GM18907 (cell line): ENCODE results near the gene PRRT1.

Source experiments
- ATAC-seq: cut with Tn5 transposase; IDR thresholded peaks from one replicate; pipeline ENCODE4 v1.9.1; 2021; ENCODE audit warnings: mild to moderate bottlenecking, moderate library complexity; ENCODE audit not compliant: unreplicated experiment

PRRT1 gene

DNA sequence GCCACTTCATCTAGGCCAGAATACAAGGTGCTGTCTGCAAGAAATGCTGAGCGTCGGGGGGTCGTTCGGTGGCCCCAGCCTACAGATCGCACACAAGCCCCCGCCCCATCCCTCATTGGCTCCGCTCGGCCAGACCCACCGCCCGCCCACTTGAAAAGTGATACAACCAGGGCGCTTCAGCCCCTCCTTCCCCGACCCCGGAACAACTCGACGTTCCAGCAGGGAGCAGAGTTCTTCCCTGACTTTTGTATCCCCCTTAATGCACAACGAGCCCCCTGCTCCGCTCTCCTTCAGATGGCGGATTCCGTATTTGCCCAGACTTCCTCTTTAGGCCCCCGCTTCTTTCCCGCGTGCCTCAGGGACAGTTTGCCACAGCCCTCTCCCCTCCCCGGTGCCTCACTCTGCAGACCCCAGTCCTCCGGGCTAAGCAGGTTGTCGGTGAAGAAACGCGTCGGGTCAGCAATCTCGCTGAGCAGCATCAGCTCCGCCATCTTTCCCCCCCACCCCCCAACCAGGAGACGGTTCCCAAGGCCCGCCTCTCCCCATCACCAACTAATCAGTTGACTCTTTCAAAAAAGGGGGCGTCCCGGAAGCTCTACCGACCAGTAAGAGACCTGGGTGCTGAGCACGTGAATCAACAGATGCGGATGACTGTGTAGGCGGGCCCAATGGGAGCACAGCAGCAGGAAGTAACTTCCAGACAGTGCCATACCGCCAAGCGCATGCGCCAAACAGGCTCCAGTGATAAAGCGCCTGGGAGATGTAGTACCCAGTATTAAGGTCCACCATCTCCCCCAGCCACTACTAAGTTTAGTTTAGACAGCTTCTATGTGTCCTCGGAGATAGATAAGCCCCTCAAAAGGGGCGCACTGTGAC, 23.8 kb downstream of the PRRT1 start, which contains the start of gene ATF6B:
Gene ATF6B (minus strand): TSS at position 530 of the 876 bp plus-strand sequence. CDS start 39 bp downstream, at position 491.
- ATAC-seq, result peak; percentile 79

DNA sequence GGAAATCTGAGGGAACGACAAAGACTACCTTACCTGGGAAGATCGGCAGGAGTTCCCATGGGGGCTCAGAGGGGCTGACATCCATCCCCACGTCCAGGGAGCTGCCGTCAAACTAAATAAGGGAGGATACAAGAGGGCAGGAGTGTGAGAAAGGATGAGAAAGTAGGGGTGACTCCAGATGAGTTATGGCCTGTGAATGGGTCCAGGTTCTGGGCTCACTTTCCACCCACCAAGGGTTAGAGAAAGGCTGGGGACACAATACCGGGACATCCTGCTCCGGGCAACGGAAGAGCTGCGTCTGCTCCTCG, 24.4 kb downstream of the PRRT1 start:
- ATAC-seq, result no peak

DNA sequence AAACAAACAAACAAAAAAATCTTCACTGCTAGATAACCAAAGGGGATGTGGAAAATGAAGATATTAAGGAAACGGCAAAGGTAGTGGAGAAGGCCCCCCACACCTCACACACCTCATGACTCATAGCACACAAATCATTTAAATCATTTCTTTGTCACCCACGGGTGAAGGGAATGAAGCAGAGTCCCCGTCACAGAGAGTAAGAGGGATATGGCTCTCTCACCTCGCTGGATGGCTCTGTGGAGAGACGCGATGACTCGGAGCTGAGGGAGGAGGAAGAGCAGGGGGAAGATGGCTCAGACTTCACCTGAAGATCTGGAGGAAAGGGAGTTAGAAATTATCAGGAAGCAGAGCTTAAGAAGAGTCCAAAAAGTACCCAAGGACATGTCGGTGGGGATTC, 24.9 kb downstream of the PRRT1 start:
- no peak for ATAC-seq

GRCh38 chr6:32123681-32124080, 28.1 kb downstream of the PRRT1 start:
- ATAC-seq, result no peak

- no peak for ATAC-seq
These were observed 31.1 kb downstream of the PRRT1 start for GRCh38 chr6:32120573-32121059.

DNA sequence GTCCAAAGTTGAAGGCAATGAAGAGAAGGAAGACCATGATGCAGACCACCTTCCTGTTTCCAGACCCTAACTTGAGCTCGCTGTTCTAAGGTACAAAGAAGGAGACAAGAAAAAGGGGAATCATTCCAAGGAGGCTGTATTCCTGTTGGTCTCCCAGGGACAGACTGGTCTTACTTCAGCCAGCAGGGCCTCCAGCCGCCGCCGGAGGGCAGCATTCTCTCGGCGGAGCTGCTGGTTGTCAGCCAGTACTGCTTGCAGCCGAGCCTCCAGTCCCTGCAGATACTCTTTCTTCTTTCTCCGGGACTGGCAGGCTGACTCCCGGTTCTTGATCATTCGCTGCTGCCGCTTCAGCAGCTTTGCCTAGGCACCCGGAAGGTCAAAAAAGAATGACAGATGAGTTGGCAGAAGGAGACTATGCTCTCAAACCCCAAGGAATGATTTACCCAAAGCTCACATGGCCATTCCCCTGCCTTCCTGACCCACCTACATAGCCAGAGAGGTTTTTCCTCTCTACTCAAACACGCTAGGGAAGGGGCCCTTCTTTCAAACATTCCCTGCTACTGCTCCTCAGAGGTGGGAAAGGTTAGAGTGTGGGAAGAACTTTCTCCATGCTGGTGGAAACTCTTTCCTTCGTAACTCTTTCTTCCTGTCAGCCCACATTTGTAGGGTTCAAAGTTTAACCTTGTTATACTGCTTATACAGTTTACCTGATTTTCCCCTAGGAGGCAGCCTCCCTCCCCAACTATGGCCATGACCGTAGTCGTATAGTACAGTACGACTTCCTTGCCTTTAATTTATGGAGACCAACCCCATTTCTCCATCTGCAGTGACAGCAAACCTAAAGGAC, 32.7 kb downstream of the PRRT1 start:
- no peak for ATAC-seq

DNA sequence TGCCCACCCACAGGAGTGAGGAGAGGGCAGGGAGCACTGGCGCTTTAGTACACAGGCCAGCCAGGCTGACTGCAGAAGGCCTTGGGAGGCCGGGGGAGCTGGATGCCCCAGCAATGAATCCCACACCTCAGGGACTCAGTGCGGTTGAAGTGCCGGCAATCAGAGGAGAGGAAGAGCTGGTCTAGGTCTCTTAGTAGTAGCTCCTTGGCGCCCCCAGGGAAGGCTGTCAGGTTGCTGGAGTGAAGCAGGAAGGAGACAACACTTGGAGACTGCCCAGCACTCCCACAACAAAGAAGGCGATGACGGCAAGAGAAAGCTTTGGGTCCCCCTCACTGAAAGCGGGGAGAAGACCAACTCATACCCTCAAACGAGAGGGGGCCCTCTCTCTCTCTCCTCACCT, 34.3 kb downstream of the PRRT1 start:
- ATAC-seq, result no peak

DNA sequence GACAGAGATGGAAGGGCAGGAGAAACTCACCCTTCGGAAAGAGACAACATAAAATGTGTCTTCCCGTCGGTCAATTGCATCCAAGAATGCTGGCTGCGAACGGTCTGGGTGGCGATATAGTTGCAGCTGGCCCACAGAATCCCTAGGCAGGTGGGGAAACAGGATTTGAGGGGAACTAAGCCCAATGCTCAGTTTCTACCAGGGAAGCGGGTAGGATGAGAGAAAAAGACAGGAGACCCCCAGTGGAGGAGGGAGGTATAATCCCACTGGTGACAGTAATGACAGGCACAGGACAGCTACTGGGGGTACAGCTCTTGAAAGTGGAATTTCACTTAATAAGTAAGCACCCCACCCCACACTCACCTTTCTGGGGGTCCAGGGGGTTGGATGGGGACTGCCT, 35.1 kb downstream of the PRRT1 start:
- no peak for ATAC-seq

DNA sequence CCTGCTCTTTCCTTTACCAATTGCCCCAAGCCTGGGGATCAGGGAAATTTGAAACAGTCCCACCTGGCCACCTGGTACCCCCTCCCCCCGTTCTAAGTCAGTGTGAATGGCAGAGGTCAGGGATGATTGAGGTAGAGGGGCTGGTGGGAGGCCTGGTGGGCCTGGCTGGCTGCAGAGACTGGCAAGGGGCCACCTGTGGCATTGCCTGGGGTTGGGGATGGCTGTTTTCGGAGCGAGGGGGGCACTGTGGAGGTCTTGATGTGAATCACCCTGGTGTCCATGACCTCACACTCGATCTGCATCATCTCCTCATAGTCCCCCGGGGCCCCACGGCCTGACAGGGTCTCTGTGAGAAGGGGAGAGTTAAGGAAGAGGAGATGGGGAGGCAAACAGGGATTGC, 36.1 kb downstream of the PRRT1 start:
- ATAC-seq, result no peak

DNA sequence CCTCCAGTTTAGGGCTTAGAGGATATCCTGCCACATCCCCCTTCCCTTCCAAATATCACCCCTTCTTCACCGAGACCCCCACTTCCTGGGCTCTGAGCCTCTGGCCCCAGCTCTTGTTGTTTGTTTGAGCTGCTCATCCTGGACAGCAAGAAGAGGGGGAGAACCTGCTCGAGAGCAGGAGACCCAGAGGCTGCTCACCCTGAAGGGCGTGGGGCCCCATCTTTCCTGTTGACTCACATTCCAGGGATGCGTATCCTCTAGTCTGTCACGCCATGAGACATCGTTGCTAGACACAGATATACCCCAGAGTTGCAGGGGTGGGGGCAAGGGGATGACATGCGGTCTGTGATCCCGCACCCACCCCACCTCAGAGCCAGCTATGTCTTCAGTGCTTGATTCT, 36.9 kb downstream of the PRRT1 start:
- ATAC-seq, result no peak

DNA sequence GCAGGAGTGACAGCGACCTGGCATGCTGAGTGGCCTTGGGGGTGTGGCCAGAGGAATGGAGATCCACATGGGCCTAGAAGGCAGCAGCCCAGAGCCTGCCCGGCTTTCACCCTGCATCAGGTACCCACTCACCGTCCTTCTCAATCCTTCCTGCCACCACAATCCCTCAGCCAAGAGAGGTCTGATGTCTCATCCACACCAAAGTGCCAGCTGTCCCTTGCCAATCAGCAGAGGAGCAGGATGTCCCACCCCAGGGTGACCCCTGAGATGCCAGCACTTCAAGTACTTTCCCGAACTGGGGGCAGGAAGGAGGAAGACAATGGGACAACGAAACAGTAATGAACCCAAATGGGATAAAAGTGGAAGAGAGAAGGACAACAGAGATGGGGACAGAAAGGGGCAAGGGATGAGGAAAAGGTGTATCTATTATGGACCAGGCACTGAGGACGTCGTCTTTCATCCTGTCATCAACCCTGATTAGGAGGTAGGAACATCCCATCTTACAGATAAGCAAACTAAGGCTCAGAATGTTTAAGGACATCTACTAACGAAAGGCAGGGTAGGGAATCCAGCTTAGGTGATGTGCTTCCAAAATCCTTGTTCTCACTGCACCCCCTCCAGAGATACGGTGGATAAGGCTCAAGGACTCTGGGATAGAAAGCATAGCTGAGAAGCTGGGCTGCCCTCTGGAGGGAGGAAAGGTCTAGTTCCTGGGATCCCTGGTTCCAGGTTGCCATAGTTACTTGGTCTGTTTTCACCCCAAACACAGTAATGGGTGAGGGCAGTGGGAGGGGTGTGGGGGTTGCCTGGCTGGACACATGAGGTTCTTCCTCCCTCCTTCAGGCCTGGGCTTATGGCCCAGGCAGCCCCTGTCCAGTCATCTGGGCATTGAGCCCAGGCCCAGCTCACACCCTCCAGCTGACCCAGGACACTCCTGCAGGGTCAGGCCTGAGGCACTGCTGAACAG, 38.1 kb downstream of the PRRT1 start:
- no peak for ATAC-seq

- ATAC-seq, result no peak
These were observed 39.2 kb downstream of the PRRT1 start for GRCh38 chr6:32112431-32112980.

- no peak for ATAC-seq
These were observed 40.2 kb downstream of the PRRT1 start for GRCh38 chr6:32111424-32112066.

DNA sequence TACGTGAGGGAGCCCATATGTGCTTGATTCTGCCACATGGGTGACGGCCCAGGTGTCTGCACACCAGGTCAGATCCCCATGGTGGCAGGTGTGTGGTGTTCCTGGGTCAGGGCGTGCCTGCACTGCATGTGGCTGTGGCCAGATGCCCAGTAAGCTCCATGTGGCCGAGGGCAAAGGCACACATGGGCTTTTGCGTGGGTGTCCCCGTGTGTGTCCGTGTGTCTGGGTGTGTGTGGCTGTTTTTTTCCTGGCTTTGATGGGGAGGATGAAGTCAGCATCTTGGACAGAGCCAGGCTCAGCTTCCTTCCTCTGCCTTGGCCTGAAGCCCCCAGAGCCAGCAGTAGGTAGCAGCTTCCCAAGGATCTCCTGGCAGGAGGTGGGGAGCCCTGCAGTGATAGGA, 41.1 kb downstream of the PRRT1 start:
- no peak for ATAC-seq

DNA sequence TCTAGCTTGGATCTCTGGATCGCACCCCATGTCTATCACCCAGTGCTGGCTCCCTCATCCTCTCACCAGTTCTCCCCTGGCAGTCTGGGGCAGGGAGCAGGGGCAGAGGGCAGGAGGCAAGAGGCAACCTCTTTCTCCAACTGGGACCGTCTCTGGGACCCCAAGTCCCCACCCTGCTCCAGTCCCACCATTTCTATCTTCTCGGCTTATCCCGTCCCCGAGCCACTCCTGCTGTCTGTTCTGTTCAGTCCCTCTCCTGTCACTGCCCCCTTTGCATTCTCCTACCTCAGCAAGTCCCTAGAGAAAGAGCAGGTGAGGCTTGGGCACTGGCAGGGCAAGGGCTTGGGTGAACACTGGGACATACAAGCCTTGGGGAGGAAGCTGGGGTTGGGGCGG, 42.0 kb downstream of the PRRT1 start:
- no peak for ATAC-seq

DNA sequence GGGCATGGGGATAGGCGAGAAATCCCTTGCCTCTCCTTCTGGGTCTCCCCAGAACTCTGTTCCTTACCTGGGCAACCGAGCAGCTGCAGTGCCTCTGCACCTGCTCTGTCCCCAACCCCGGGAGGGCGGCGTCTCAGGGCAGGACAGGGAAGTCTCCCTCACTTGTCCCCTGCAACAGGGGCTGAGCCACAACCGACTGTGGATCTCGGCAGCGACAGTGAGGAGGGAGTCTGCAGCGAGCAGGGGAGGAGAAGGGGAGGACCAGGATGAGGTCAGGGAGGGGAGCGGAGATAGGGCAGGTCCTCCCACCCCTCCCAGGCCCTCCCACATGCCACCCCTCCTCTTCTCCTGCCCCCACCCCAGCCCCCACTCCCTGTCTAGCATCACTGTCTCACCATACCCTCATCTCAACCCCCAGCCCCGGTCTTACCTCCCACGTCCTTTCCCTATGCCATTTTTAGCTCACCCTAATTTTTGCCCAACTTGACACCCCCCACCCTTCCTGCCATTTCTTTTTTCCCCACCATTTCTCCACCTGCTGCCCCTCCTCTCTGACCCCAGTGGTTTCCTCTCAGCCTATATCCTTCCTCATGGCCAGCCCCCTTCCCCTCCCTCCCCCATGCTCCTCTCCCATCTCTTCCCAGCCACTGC, 42.5 kb downstream of the PRRT1 start, which contains the start of gene TNXB:
Gene TNXB (minus strand): TSS at position 225 of the 651 bp plus-strand sequence. CDS start 11,140 bp downstream, outside the sequence.
- no peak for ATAC-seq

DNA sequence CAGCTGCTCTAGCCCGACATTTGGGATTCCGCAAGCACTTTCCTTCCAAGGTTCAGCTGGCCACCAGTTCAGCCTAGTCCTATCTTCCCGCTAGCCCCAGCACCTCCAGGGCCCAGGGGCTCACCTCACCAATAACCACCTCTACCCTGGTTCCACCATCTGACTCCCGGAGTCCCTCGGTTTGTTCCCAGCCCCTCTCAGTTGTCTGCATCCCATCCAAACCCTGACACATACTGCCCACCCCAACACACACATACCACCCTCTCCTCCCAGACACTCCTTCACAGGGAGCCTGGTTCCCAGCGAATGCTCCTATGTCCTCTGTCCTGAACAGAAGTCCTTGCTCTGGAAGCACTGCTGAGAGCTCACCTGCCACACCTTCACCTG, 43.0 kb downstream of the PRRT1 start:
- no peak for ATAC-seq

DNA sequence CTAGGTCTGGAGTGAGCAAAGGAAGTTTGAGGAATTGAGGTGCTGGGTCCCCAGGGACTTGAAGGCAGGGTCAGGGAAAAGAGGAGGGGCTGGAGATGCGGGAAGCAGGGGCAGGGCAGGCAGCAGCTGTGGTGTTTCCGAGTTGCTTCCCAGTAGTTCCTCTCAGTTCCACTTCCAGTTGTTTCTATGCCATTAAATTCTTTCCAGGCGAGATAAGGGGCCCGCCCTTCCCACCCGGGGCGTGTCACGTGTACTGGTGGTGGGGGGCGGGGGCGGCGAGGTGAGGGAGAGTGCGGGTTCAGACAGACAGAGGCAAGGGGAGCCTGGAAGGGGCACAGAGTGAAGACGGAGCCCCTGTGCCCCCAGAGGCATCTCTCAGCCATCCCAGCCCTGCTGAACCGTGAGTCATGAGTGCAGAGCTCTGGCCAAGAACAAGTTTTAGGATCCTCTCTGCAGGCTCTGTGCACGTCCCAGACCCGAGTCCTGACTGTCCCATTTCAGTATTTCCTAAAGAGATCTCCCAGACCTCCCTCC, 43.6 kb downstream of the PRRT1 start:
- ATAC-seq, result no peak

DNA sequence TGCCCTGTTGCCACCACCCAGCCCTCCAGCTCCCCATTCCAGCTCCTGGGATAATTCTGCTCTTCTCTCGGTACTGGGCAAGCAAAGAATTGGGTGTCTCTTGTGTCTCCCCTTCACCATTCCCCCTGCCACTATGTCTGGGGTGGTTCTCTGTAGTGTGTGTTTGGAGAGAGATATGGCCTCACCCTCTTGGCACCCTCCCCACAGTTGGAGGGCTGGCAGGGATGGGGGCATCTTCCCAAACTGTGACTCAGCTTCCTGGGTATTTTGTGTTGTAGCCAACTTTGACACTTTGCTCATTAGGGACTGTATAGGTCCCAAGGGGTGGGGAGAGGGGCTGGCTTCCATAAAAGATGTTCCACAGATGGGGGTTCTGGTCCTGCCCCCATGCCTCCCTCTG, 44.3 kb downstream of the PRRT1 start:
- no peak for ATAC-seq
